Measurements from ENCODE around the gene ABHD6. TPM values are rescaled to one million over a fixed set of nuclear protein-coding genes. Genes with fewer than 3 reads are reported as not detected.
"Not testable (repeated sequence)": the region's sequence is repeated elsewhere in the genome, so short reads cannot be mapped to it uniquely, and the experiment has no call there.

Gene ABHD6
- total and polyA plus RNA-seq, 9 of the 15 experiments (the other 6 are each of a cell fraction or from before 2014, with no cell fraction given) = 0.53 to 3.6 (median 2.5) TPM

DNA sequence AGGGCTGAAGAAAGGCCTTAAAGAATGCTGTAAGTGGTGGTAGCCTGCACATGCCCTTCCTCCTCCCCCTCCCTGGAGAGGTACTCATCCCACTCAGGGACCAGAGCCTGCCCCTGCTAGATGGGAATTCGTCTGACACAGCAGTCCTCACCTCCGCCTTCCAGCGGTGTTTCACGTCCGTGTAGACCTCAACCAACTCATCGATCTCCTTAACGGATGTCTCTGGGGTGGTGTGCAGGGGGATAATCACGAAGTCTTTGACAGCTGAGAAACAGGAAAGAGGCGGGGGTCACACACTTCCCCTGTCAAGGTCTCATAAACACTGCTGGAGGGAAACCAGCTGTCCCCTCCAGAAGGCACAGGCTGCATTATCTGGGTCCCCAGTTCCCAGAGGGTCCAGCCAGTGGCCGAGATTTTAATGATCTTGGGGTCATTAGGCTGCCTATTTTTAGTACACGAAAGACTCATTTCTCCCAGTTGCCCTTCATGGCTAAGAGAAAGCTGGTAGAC, 36.7 kb upstream of the ABHD6 start:
- H3K4me1 ChIP-seq (replicated peaks in 1 of 2; ENCODE audit: control insufficient read depth in 2 of 2, insufficient read depth in 2 of 2, low read length in 2 of 2) = no peaks in the 10 kb centered on the region; a peak in 1 of 5 replicates
- no peak overlapping the region for H2AFZ ChIP-seq (ENCODE audit: low read depth, low read length)
- ChIA-PET CTCF (ENCODE audit: low intra/inter-chr PET ratio) (no interaction called here), POLR2A (no interaction called here)
- 0% methylated on average over 8 of the region's 11 CpGs for WGBS (ENCODE audit: insufficient coverage, low coverage, missing lambda C conversion rate)
- H3K4me3 ChIP-seq = no peak overlapping the region
- intact Hi-C loops (cut with micrococcal nuclease) = no loop called here
- H3K9me3 ChIP-seq (replicated peaks; ENCODE audit: control insufficient read depth, insufficient read depth, low read depth, low read length) = no peaks in the 10 kb centered on the region
- in situ Hi-C loops (cut with MboI) = no loop called here
- H3K27me3 ChIP-seq (ENCODE audit: control insufficient read depth in 2 of 2, insufficient read depth in 2 of 2, low read length in 2 of 2) = peaks cover 4 to 24% of the 10 kb centered on the region in 2 experiments; a peak in 4 of 5 replicates
- no peaks in the 10 kb centered on the region for H3K9me1 ChIP-seq (ENCODE audit: control insufficient read depth, insufficient read depth, low read length)
- H3K79me2 ChIP-seq (ENCODE audit: control insufficient read depth, insufficient read depth, low read length) = no peaks in the 10 kb centered on the region
- BruUV-seq (replicated peaks) = no TSS peak
- H3K36me3 ChIP-seq (ENCODE audit: control insufficient read depth, insufficient read depth, low read length) = no peaks in the 10 kb centered on the region
- no peak for FAIRE-seq
- TF ChIP-seq NUFIP1 (IDR thresholded peaks at IDR 0.05; ENCODE audit: partially characterized antibody) = no peak
- TF ChIP-seq ZZZ3 (IDR thresholded peaks at IDR 0.05) = no peak
- no peak for TF ChIP-seq TAF15 (IDR thresholded peaks at IDR 0.05; ENCODE audit: low read depth, low read length)
- TF ChIP-seq, protein P1, sequence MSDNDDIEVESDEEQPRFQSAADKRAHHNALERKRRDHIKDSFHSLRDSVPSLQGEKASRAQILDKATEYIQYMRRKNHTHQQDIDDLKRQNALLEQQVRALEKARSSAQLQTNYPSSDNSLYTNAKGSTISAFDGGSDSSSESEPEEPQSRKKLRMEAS (CRISPR knock-in tag; IDR thresholded peaks at IDR 0.05) = no peak
- no peak for TF ChIP-seq KDM1A (IDR thresholded peaks at IDR 0.05)
- no peak for TF ChIP-seq ZKSCAN1 (IDR thresholded peaks at IDR 0.05; ENCODE audit: low read depth, low read length)
- no peak for TF ChIP-seq REST (IDR thresholded peaks at IDR 0.05; ENCODE audit: borderline replicate concordance)
- TF ChIP-seq REST (CRISPR knock-in tag; IDR thresholded peaks at IDR 0.05; ENCODE audit: low read depth) = no peak
- no peak for TF ChIP-seq ZNF707 (CRISPR knock-in tag; conservative IDR thresholded peaks at IDR 0.05)
- no peak overlapping the region for H3K27ac ChIP-seq (ENCODE audit: extremely low read depth, low read depth, low read length)
- DNase-seq (ENCODE audit: extremely low read depth in 1 of 4, low spot score in 3 of 4) = no peak
- no peak overlapping the region for H3K9ac ChIP-seq (ENCODE audit: insufficient read depth in 1 of 2, low read depth in 2 of 2, low read length in 2 of 2)
- H3K4me2 ChIP-seq (ENCODE audit: insufficient read depth, low read length) = no peak overlapping the region
- no peak for ATAC-seq
- no peaks in the 10 kb centered on the region for H4K20me1 ChIP-seq (replicated peaks; ENCODE audit: control insufficient read depth, insufficient read depth, low read length)

DNA sequence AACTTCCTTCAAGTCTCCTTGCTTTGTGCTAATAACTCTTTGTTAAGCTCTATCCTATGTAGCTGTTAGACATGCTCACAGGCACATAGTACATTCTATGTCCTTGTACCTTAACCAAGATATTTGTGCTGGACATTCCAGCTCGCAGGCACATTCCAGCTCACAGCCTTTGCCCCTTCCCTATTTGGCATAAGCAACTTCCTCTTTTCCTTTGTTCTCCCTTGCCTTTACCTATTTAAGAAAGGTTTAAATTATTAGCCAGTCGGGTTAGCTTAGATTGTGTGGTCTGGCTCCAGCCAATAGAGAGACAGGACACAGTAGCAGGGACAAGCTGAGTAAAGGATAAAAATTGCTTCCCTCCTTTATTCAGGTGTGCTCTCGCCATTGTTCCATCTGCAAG, 36.1 kb upstream of the ABHD6 start:
- H2AFZ ChIP-seq (ENCODE audit: low read depth, low read length); H4K20me1 ChIP-seq (replicated peaks; ENCODE audit: control insufficient read depth, insufficient read depth, low read length); H3K27ac ChIP-seq (ENCODE audit: extremely low read depth, low read depth, low read length); H3K9ac ChIP-seq (ENCODE audit: insufficient read depth in 1 of 2, low read depth in 2 of 2, low read length in 2 of 2); H3K4me3 ChIP-seq; H3K9me3 ChIP-seq (replicated peaks; ENCODE audit: control insufficient read depth, insufficient read depth, low read depth, low read length); H3K9me1 ChIP-seq (ENCODE audit: control insufficient read depth, insufficient read depth, low read length); intact Hi-C loops (cut with micrococcal nuclease); CTCF ChIA-PET (ENCODE audit: low intra/inter-chr PET ratio); H3K4me2 ChIP-seq (ENCODE audit: insufficient read depth, low read length); H3K79me2 ChIP-seq (ENCODE audit: control insufficient read depth, insufficient read depth, low read length); H3K36me3 ChIP-seq (ENCODE audit: control insufficient read depth, insufficient read depth, low read length); POLR2A ChIA-PET; FAIRE-seq; in situ Hi-C loops (cut with MboI); H3K4me1 ChIP-seq (replicated peaks in 1 of 2; ENCODE audit: control insufficient read depth in 2 of 2, insufficient read depth in 2 of 2, low read length in 2 of 2); DNase-seq (ENCODE audit: extremely low read depth in 1 of 4, low spot score in 3 of 4); BruUV-seq (replicated peaks); ATAC-seq: not testable (repeated sequence)
- WGBS (ENCODE audit: insufficient coverage, low coverage, missing lambda C conversion rate) = 3% methylated on average over 3 of the region's 3 CpGs
- peaks cover 4 to 29% of the 10 kb centered on the region in 2 experiments; a peak in 4 of 5 replicates for H3K27me3 ChIP-seq (ENCODE audit: control insufficient read depth in 2 of 2, insufficient read depth in 2 of 2, low read length in 2 of 2)

Measured in K562 (cell line).